ENCODE measurements around the gene FAM174A.

DNA sequence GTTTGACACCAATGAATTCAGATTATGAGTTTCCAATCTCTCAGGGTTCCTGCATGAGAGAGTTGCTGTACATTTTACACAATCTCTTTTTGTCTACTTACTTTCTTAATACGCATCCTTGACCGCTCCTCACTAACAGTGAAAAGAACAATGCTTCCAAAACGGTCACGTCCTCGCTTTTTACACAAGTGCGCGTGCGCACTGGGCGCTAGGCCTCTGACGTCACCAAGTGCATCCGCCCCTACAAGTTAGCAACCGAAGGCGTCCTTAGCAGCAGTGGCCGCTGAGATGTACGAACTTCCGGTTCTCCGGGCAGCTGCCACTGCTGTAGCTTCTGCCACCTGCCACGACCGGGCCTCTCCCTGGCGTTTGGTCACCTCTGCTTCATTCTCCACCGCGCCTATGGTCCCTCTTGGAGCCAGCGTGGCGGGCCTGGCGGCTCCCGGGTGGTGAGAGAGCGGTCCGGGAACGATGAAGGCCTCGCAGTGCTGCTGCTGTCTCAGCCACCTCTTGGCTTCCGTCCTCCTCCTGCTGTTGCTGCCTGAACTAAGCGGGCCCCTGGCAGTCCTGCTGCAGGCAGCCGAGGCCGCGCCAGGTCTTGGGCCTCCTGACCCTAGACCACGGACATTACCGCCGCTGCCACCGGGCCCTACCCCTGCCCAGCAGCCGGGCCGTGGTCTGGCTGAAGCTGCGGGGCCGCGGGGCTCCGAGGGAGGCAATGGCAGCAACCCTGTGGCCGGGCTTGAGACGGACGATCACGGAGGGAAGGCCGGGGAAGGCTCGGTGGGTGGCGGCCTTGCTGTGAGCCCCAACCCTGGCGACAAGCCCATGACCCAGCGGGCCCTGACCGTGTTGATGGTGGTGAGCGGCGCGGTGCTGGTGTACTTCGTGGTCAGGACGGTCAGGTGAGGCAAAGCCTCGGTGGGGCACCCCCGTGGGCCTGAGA is at the start of gene FAM174A:
- TF ChIP-seq RELA (CRISPR knock-in tag; IDR thresholded peaks at IDR 0.05; ENCODE audit: borderline replicate concordance) (no peak), ESRRA (CRISPR knock-in tag; IDR thresholded peaks at IDR 0.05; ENCODE audit: borderline replicate concordance) (no peak), ZNF416 (CRISPR knock-in tag; IDR thresholded peaks at IDR 0.05) (no peak), JUN (CRISPR knock-in tag; IDR thresholded peaks at IDR 0.05) (no peak), ZNF263 (CRISPR knock-in tag; IDR thresholded peaks at IDR 0.05; ENCODE audit: low read depth) (no peak), SMAD3 (CRISPR knock-in tag; IDR thresholded peaks at IDR 0.05; ENCODE audit: borderline replicate concordance) (no peak), TCF7 (CRISPR knock-in tag; IDR thresholded peaks at IDR 0.05; ENCODE audit: low read depth) (0 out of 2 replicates have a peak, but pooled peaks have one; percentile 59), NR2C2 (CRISPR knock-in tag; IDR thresholded peaks at IDR 0.05) (no peak)
- TF ChIP-seq, protein P1, sequence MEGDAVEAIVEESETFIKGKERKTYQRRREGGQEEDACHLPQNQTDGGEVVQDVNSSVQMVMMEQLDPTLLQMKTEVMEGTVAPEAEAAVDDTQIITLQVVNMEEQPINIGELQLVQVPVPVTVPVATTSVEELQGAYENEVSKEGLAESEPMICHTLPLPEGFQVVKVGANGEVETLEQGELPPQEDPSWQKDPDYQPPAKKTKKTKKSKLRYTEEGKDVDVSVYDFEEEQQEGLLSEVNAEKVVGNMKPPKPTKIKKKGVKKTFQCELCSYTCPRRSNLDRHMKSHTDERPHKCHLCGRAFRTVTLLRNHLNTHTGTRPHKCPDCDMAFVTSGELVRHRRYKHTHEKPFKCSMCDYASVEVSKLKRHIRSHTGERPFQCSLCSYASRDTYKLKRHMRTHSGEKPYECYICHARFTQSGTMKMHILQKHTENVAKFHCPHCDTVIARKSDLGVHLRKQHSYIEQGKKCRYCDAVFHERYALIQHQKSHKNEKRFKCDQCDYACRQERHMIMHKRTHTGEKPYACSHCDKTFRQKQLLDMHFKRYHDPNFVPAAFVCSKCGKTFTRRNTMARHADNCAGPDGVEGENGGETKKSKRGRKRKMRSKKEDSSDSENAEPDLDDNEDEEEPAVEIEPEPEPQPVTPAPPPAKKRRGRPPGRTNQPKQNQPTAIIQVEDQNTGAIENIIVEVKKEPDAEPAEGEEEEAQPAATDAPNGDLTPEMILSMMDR (IDR thresholded peaks at IDR 0.05) = no peak
- TF ChIP-seq, protein P2, sequence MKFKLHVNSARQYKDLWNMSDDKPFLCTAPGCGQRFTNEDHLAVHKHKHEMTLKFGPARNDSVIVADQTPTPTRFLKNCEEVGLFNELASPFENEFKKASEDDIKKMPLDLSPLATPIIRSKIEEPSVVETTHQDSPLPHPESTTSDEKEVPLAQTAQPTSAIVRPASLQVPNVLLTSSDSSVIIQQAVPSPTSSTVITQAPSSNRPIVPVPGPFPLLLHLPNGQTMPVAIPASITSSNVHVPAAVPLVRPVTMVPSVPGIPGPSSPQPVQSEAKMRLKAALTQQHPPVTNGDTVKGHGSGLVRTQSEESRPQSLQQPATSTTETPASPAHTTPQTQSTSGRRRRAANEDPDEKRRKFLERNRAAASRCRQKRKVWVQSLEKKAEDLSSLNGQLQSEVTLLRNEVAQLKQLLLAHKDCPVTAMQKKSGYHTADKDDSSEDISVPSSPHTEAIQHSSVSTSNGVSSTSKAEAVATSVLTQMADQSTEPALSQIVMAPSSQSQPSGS (CRISPR knock-in tag; IDR thresholded peaks at IDR 0.05; ENCODE audit: borderline replicate concordance, low read depth) = no peak
- TF ChIP-seq, protein P3, sequence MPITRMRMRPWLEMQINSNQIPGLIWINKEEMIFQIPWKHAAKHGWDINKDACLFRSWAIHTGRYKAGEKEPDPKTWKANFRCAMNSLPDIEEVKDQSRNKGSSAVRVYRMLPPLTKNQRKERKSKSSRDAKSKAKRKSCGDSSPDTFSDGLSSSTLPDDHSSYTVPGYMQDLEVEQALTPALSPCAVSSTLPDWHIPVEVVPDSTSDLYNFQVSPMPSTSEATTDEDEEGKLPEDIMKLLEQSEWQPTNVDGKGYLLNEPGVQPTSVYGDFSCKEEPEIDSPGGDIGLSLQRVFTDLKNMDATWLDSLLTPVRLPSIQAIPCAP (CRISPR knock-in tag; IDR thresholded peaks at IDR 0.05) = no peak
- TF ChIP-seq, protein P4, sequence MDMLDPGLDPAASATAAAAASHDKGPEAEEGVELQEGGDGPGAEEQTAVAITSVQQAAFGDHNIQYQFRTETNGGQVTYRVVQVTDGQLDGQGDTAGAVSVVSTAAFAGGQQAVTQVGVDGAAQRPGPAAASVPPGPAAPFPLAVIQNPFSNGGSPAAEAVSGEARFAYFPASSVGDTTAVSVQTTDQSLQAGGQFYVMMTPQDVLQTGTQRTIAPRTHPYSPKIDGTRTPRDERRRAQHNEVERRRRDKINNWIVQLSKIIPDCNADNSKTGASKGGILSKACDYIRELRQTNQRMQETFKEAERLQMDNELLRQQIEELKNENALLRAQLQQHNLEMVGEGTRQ (CRISPR knock-in tag; IDR thresholded peaks at IDR 0.05) = no peak

All from WTC11 (cell line).